NK-92 (cell line): ENCODE data around the gene RABGEF1.
"Not testable (repeated sequence)": the region's sequence is repeated elsewhere in the genome, so short reads cannot be mapped to it uniquely, and the experiment has no call there.

Experiments used
- DNase-seq: peaks from one replicate; lab custom pipeline; 2025; ENCODE audit not compliant: unreplicated experiment; lab: John Stamatoyannopoulos, UW

Gene RABGEF1

GRCh38 chr7:66846096-66846445 lies 105.5 kb downstream of the RABGEF1 start:
- DNase-seq: not testable (repeated sequence)

GRCh38 chr7:66847523-66847855 lies 107.0 kb downstream of the RABGEF1 start:
- DNase-seq: not testable (repeated sequence)

DNA sequence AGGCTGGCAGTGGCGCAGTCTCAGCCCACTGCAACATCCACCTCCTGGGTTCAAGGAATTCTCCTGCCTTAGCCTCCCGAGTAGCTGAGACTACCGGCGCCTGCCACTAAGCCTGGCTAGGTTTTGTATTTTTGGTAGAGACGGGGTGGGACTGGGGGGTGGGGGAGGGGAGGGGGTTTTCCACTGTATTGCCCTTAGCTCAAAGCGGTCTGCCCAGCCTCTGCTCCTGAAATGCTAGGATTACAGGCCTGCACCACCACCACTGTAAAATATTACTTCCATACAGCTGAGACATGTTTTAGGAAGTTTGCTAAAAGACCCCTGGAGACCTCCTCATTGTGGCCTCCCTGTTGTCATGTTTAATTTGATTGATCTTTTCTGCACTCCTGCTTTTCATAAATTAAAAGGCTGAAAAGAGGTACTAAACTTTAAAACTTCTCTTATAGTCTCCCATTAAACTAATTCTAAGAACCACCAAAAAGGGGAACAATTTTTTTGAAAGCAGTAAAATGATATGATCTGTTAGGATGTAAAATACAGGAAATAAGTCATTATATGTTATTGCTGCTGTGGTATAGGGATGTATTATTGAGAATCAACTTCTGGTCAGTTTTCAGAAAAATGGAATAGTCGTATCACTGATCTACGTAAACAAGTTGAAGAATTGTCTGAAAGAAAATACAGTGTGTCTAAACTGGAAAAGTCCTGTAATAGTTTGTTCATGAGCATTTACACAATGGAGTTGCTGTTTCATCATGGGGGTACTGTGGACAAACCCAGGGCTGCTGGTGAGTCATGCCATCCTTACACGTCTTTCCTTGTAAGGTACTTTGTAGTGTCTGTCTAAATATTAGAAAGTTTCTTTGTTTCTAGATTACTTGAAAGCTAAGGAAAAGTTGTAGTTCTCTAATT lies 107.6 kb downstream of the RABGEF1 start:
- no peak for DNase-seq

- no peak for DNase-seq
These were observed 118.8 kb downstream of the RABGEF1 start for GRCh38 chr7:66859339-66859738.

GRCh38 chr7:66859794-66860645 lies 119.5 kb downstream of the RABGEF1 start:
- no peak for DNase-seq

GRCh38 chr7:66860767-66861166 lies 120.2 kb downstream of the RABGEF1 start:
- DNase-seq: no peak
